ENCODE results near the gene MPP3.

DNA sequence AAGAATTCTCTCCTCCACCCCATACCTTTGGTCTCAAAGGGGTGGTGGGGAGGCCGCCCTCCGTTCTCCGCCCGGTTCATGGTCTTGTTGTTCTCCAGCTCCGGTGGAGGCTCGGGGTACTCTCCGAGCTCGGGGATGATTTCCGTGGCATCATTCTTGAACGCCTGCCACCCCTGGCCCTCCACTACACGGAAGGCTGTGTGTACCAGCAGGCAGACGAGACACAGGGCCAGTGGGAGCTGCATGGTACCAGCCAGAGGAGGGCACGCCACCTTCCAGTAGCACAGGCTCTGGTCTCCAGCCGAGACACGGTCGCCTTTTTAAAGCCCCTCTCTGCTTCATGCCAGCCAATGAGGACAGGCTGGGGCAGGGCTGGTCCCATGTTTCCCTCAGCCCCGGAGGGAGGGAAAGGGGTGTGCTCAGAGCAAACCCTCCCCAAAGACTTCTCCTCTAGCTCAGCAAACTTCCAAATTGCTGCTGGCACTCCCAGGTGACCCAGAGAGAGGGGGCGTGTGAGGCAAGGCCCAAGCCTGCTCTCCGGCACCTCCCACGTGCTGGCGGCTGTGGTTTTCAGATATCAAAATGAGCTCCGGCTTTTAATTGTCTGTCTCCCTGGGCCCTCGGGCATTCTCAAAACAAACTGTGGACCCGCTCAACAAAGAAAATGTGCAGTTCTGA is 74.3 kb downstream of the MPP3 start, which contains the start of gene SOST:
- TF ChIP-seq CTCF (IDR thresholded peaks at IDR 0.05 in 2 of 3, conservative IDR thresholded peaks at IDR 0.05 in 1 of 3; ENCODE audit: control insufficient read depth in 2 of 3, extremely low read depth in 1 of 3, insufficient read depth in 1 of 3, low read depth in 3 of 3, low read length in 3 of 3) (no peak), POLR2AphosphoS5 (IDR thresholded peaks at IDR 0.05; ENCODE audit: low read length) (no peak), POLR2AphosphoS2 (IDR thresholded peaks at IDR 0.05; ENCODE audit: low read depth, low read length) (no peak), BHLHE40 (IDR thresholded peaks at IDR 0.05; ENCODE audit: borderline replicate concordance in 1 of 2, low read depth in 2 of 2, low read length in 1 of 2) (no peak), TCF3 (IDR thresholded peaks at IDR 0.05; ENCODE audit: borderline replicate concordance, insufficient read depth, low read depth, low read length) (no peak), HDAC6 (IDR thresholded peaks at IDR 0.05; ENCODE audit: unreplicated experiment) (no peak), EZH2 (IDR thresholded peaks at IDR 0.05; ENCODE audit: borderline replicate concordance, control insufficient read depth, low read depth, low read length) (no peak), JUNB (IDR thresholded peaks at IDR 0.05) (no peak), ZNF622 (IDR thresholded peaks at IDR 0.05) (no peak)
- TF ChIP-seq, protein P1, sequence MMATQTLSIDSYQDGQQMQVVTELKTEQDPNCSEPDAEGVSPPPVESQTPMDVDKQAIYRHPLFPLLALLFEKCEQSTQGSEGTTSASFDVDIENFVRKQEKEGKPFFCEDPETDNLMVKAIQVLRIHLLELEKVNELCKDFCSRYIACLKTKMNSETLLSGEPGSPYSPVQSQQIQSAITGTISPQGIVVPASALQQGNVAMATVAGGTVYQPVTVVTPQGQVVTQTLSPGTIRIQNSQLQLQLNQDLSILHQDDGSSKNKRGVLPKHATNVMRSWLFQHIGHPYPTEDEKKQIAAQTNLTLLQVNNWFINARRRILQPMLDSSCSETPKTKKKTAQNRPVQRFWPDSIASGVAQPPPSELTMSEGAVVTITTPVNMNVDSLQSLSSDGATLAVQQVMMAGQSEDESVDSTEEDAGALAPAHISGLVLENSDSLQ (IDR thresholded peaks at IDR 0.05) = no peak

All from GM12878 (cell line).